GM23338 (cell line): Measurements from ENCODE around the gene WEE2. TPM values are rescaled to one million over a fixed set of nuclear protein-coding genes. Genes with fewer than 3 reads are reported as not detected.

ENCODE experiments used
- ATAC-seq: fragments of 200-7000 bp; cut with Tn5 transposase; 3 replicates; pipeline ENCODE4 v1.9.1; 2020
- DNase-seq: peaks from one replicate; pipeline ENCODE4 v3.0.0-alpha.2; 2015; ENCODE audit warnings: low spot score
- H2AFZ ChIP-seq: fragments of 200-600 bp; sonication (generic); 2 replicates; pipeline ENCODE4 v1.8.0; 2016; ENCODE audit warnings: antibody characterized with exemption, mild to moderate bottlenecking, moderate library complexity
- H3F3A ChIP-seq: fragments of 200-600 bp; sonication (generic); replicated peaks from 2 replicates; pipeline ENCODE4 v1.8.0; 2017; ENCODE audit warnings: antibody characterized with exemption, mixed run types, low read depth
- H3K27ac ChIP-seq: fragments of 200-600 bp; sonication (generic); 2 replicates; pipeline ENCODE4 v1.6.1; 2016; ENCODE audit warnings: low read depth
- H3K27me3 ChIP-seq: fragments of 200-600 bp; sonication (generic); 2 replicates; pipeline ENCODE4 v1.8.0; 2016; ENCODE audit warnings: mild to moderate bottlenecking, mixed run types, moderate library complexity; ENCODE audit not compliant: insufficient read depth
- H3K36me3 ChIP-seq: fragments of 200-600 bp; sonication (generic); 2 replicates; pipeline ENCODE4 v1.8.0; 2016; ENCODE audit warnings: mild to moderate bottlenecking; ENCODE audit not compliant: insufficient read depth
- H3K4me1 ChIP-seq: fragments of 200-600 bp; sonication (generic); 2 replicates; pipeline ENCODE4 v1.8.0; 2016; ENCODE audit warnings: mild to moderate bottlenecking, moderate library complexity; ENCODE audit not compliant: insufficient read depth
- H3K4me2 ChIP-seq: fragments of 200-600 bp; sonication (generic); 2 replicates; pipeline ENCODE4 v1.7.1; 2017; ENCODE audit warnings: mixed run types
- H3K4me3 ChIP-seq: fragments of 200-600 bp; sonication (generic); 2 replicates; pipeline ENCODE4 v1.6.1; 2016; ENCODE audit warnings: mixed run types
- H3K79me2 ChIP-seq: fragments of 200-600 bp; sonication (generic); replicated peaks from 2 replicates; pipeline ENCODE4 v1.8.0; 2017; ENCODE audit warnings: mild to moderate bottlenecking; ENCODE audit not compliant: insufficient read depth
- H3K9me2 ChIP-seq: fragments of 200-600 bp; sonication (generic); 2 replicates; pipeline ENCODE4 v1.8.0; 2017; ENCODE audit not compliant: insufficient read depth
- H4K20me1 ChIP-seq: fragments of 200-600 bp; sonication (generic); replicated peaks from 2 replicates; pipeline ENCODE4 v1.8.0; 2017; ENCODE audit warnings: mild to moderate bottlenecking; ENCODE audit not compliant: insufficient read depth
- H3K27ac Mint-ChIP-seq: 2 replicates; pipeline ENCODE4 v1.8.0; 2020; ENCODE audit warnings: inconsistent platforms, mild to moderate bottlenecking, moderate library complexity, mixed read lengths
- H3K27me3 Mint-ChIP-seq: 3 replicates; pipeline ENCODE4 v1.8.0; 2022; ENCODE audit warnings: low read depth, mild to moderate bottlenecking, moderate library complexity, mixed read lengths, inconsistent platforms; ENCODE audit not compliant: insufficient read depth, poor library complexity
- H3K36me3 Mint-ChIP-seq: 3 replicates; pipeline ENCODE4 v1.8.0; 2021; ENCODE audit warnings: low read depth, mild to moderate bottlenecking, inconsistent platforms, moderate library complexity, mixed read lengths
- H3K4me1 Mint-ChIP-seq: 3 replicates; pipeline ENCODE4 v1.8.0; 2020; ENCODE audit warnings: mild to moderate bottlenecking, inconsistent platforms, mixed read lengths
- H3K4me3 Mint-ChIP-seq: 3 replicates; pipeline ENCODE4 v1.8.0; 2021; ENCODE audit warnings: moderate library complexity, mild to moderate bottlenecking, inconsistent platforms, mixed read lengths
- H3K9me3 Mint-ChIP-seq: 3 replicates; pipeline ENCODE4 v1.8.0; 2020; ENCODE audit warnings: moderate library complexity, mild to moderate bottlenecking, inconsistent platforms, mixed read lengths
- CREB1 ChIP-seq: fragments of 250-450 bp; sonication (Bioruptor Pico); IDR thresholded peaks from 2 replicates; pipeline ENCODE4 v1.5.0; 2020; ENCODE audit warnings: low read depth, mild to moderate bottlenecking, moderate library complexity
- CTCF ChIP-seq, 2 experiments: fragments of 200-600 bp in 1 of 2; sonication (generic) in 1 of 2; conservative IDR thresholded peaks; 2 replicates each; pipeline versions ENCODE4 v1.5.1 to v1.6.1; 2016 to 2017; ENCODE audit warnings: antibody characterized with exemption in 2 of 2, low read depth in 2 of 2, mild to moderate bottlenecking in 2 of 2, moderate library complexity in 1 of 2
- ETS1 ChIP-seq: IDR thresholded peaks from 2 replicates; pipeline ENCODE4 v1.6.1; 2016; ENCODE audit warnings: antibody characterized with exemption
- EZH2 ChIP-seq: fragments of 200-600 bp; sonication (generic); IDR thresholded peaks from one replicate; pipeline ENCODE4 v1.8.0; 2017; ENCODE audit warnings: antibody characterized with exemption, mild to moderate bottlenecking, low read depth; ENCODE audit not compliant: unreplicated experiment
- EZH2phosphoT487 ChIP-seq: fragments of 200-600 bp; sonication (generic); IDR thresholded peaks from one replicate; pipeline ENCODE4 v1.8.1; 2018; ENCODE audit warnings: antibody characterized with exemption; ENCODE audit not compliant: unreplicated experiment
- JUNB ChIP-seq: IDR thresholded peaks from one replicate; pipeline ENCODE4 v1.6.1; 2016; ENCODE audit warnings: antibody characterized with exemption; ENCODE audit not compliant: unreplicated experiment
- NANOG ChIP-seq: IDR thresholded peaks from 2 replicates; pipeline ENCODE4 v1.6.1; 2016; ENCODE audit warnings: antibody characterized with exemption, borderline replicate concordance
- POLR2AphosphoS5 ChIP-seq: IDR thresholded peaks from 2 replicates; pipeline ENCODE4 v1.6.1; 2016; ENCODE audit warnings: antibody characterized with exemption, low read depth
- REST ChIP-seq: IDR thresholded peaks from one replicate; pipeline ENCODE4 v1.6.1; 2018; ENCODE audit warnings: antibody characterized with exemption; ENCODE audit not compliant: unreplicated experiment
- STAT1 ChIP-seq: IDR thresholded peaks from one replicate; pipeline ENCODE4 v1.6.1; 2016; ENCODE audit warnings: antibody characterized with exemption; ENCODE audit not compliant: unreplicated experiment
- ZNF114 ChIP-seq: fragments of 250-450 bp; sonication (Bioruptor Pico); IDR thresholded peaks from 2 replicates; pipeline ENCODE4 v1.5.0; 2020; ENCODE audit warnings: mild to moderate bottlenecking, moderate library complexity
- ZNF331 ChIP-seq: fragments of 250-450 bp; sonication (Bioruptor Pico); IDR thresholded peaks from 2 replicates; pipeline ENCODE4 v1.5.0; 2020; ENCODE audit warnings: low read depth, mild to moderate bottlenecking, moderate library complexity
- ZNF462 ChIP-seq: fragments of 250-450 bp; sonication (Bioruptor Pico); IDR thresholded peaks from 2 replicates; pipeline ENCODE4 v1.5.0; 2020; ENCODE audit warnings: mild to moderate bottlenecking, moderate library complexity
- long read RNA-seq: library from polyadenylated mRNA; unstranded; transcript quantifications from one replicate; pipeline ENCODE4 v2.0.0, GENCODE V29; 2020; ENCODE audit not compliant: unreplicated experiment
- polyA plus RNA-seq: library from polyadenylated mRNA; unstranded; fragments of >200 nt; fragmentation: Nextera tagmentation; extraction: Ambion mirVana; gene quantifications from 2 replicates; pipeline ENCODE4 v1.2.1, GENCODE V29; 2016
- total RNA-seq: library from RNA; depleted of rRNA; stranded (reverse); fragments of >200 nt; shearing (Covaris generic); gene quantifications from 2 replicates; pipeline ENCODE4 v1.2.3, GENCODE V29; 2014; rRNA removed

WEE2 gene
- 0.16 TPM in 1 of 2 replicates, not detected in the other for total RNA-seq
- polyA plus RNA-seq, result not detected in 2 replicates
- long read RNA-seq, result 0 reads

- no peak within 1 kb of the TSS for H3K4me3 Mint-ChIP-seq
- Histone ChIP-seq H3K4me3 (no peak within 1 kb of the TSS), H3K27ac (no peak within 1 kb of the TSS), H3K4me1 (peaks cover 31% of the 10 kb centered on the region), H3K36me3 (no peaks in the 10 kb centered on the region), H2AFZ (no peak within 1 kb of the TSS; the same call in 1 of the 2 replicates), H3K9me2 (no peaks in the 10 kb centered on the region), H3K27me3 (peaks cover 8% of the 10 kb centered on the region), H3K4me2 (no peak within 1 kb of the TSS), H3K79me2 (no peaks in the 10 kb centered on the region), H4K20me1 (no peaks in the 10 kb centered on the region), H3F3A (no peaks in the 10 kb centered on the region)
- no peak within 1 kb of the TSS for H3K27ac Mint-ChIP-seq
- no peak for TF ChIP-seq CTCF (conservative IDR thresholded peaks at IDR 0.05; ENCODE audit: low read depth in 2 of 2)
- no peak for TF ChIP-seq ETS1
- TF ChIP-seq ZNF462 (CRISPR knock-in tag), result no peak
- no peak for TF ChIP-seq REST
- TF ChIP-seq EZH2phosphoT487, result no peak
- TF ChIP-seq JUNB, result no peak
- TF ChIP-seq STAT1, result no peak
- TF ChIP-seq POLR2AphosphoS5, result no peak
- no peak for TF ChIP-seq ZNF331 (CRISPR knock-in tag)
- TF ChIP-seq EZH2, result no peak
- no peak for TF ChIP-seq NANOG
- TF ChIP-seq CREB1 (CRISPR knock-in tag), result no peak
- TF ChIP-seq ZNF114 (CRISPR knock-in tag), result no peak
- no peaks in the 10 kb centered on the region for H3K9me3 Mint-ChIP-seq
- DNase-seq (no peak), ATAC-seq (no peak)
- H3K4me1 Mint-ChIP-seq, result peaks cover 50% of the 10 kb centered on the region
- H3K27me3 Mint-ChIP-seq, result peaks cover 11% of the 10 kb centered on the region
- H3K36me3 Mint-ChIP-seq, result no peaks in the 10 kb centered on the region
These were observed at the start of gene WEE2 for GRCh38 chr7:141708351-141708750. Gene WEE2, plus strand, starts transcription at chr7:141708353. Its CDS starts 406 bp downstream, at chr7:141708759.
